HepG2 (cell line): Measurements from ENCODE around the gene ERFL. TPM values are rescaled to one million over a fixed set of nuclear protein-coding genes. Genes with fewer than 3 reads are reported as not detected.

Experiments used
- HIC2 ChIP-seq: sonication (generic); formaldehyde crosslinking; IDR thresholded peaks from 2 replicates; pipeline ENCODE4 v1.9.0; 2022; ENCODE audit warnings: low read depth, missing genetic modification reagents
- HOXA7 ChIP-seq: sonication (generic); formaldehyde crosslinking; IDR thresholded peaks from 2 replicates; pipeline ENCODE4 v1.8.1; 2022; ENCODE audit warnings: mild to moderate bottlenecking, missing genetic modification reagents, moderate library complexity
- MLXIP ChIP-seq: sonication (generic); formaldehyde crosslinking; IDR thresholded peaks from 2 replicates; pipeline ENCODE4 v1.9.0; 2021; ENCODE audit warnings: missing genetic modification reagents, borderline replicate concordance
- MYPOP ChIP-seq: sonication (generic); formaldehyde crosslinking; IDR thresholded peaks from 2 replicates; pipeline ENCODE4 v1.8.1; 2023; ENCODE audit warnings: mild to moderate bottlenecking, moderate library complexity, missing genetic modification reagents
- NR2F2 ChIP-seq: IDR thresholded peaks from 2 replicates; pipeline ENCODE4 v1.6.1; 2012; ENCODE audit warnings: low read depth, inconsistent platforms, borderline replicate concordance
- SALL2 ChIP-seq: sonication (generic); formaldehyde crosslinking; IDR thresholded peaks from 2 replicates; pipeline ENCODE4 v1.8.1; 2023; ENCODE audit warnings: mild to moderate bottlenecking, missing genetic modification reagents, inconsistent platforms
- TRIM22 ChIP-seq: fragments of 450-650 bp; IDR thresholded peaks from 2 replicates; pipeline ENCODE4 v1.6.1; 2017
- ZBTB25 ChIP-seq: IDR thresholded peaks from 2 replicates; pipeline ENCODE4 v1.6.1; 2018; ENCODE audit warnings: missing genetic modification reagents
- ZBTB3 ChIP-seq: sonication (generic); formaldehyde crosslinking; IDR thresholded peaks from 2 replicates; pipeline ENCODE4 v1.4.0; 2020; ENCODE audit warnings: low read depth, mild to moderate bottlenecking, moderate library complexity, missing genetic modification reagents, borderline replicate concordance
- ZNF3 ChIP-seq: IDR thresholded peaks from 2 replicates; pipeline ENCODE4 v1.7.0; 2017; ENCODE audit warnings: inconsistent platforms
- ZNF34 ChIP-seq: sonication (generic); formaldehyde crosslinking; IDR thresholded peaks from 2 replicates; pipeline ENCODE4 v1.4.0; 2020; ENCODE audit warnings: mild to moderate bottlenecking, missing genetic modification reagents, borderline replicate concordance
- ZNF513 ChIP-seq: sonication (generic); formaldehyde crosslinking; conservative IDR thresholded peaks from 2 replicates; pipeline ENCODE4 v1.5.0; 2020; ENCODE audit warnings: missing genetic modification reagents
- polyA plus RNA-seq, 8 experiments: library from polyadenylated mRNA; depleted of rRNA in 3 of 8; stranded (reverse) in 7 of 8; unstranded in 1 of 8; fragments of >200 nt; fragmentation: Illumina TruSeq in 4 of 8; extraction: Trizol in 4 of 8; gene quantifications; 2 replicates each; pipeline versions ENCODE4 v1.2.1 to v1.2.3, GENCODE V29; 2011 to 2016; ENCODE audit warnings: low read depth in 4 of 8, missing spikeins in 1 of 8, mixed read lengths in 1 of 8; ENCODE audit not compliant: insufficient read depth in 1 of 8
- total RNA-seq, 5 experiments: library from RNA; depleted of rRNA; stranded (reverse); fragments of >200 nt; fragmentation: Illumina TruSeq; extraction: Trizol; gene quantifications; 2 replicates each; pipeline ENCODE4 v1.2.3, GENCODE V29; 2016; ENCODE audit warnings: low read depth in 1 of 5

The ERFL gene
- total and polyA plus RNA-seq, 2 of the 13 experiments (the other 11 are each of a cell fraction or from before 2014, with no cell fraction given): not detected

- no peak for TF ChIP-seq MYPOP (CRISPR knock-in tag)
- TF ChIP-seq HIC2: no peak
- TF ChIP-seq ZNF34 (CRISPR knock-in tag): no peak
- TF ChIP-seq SALL2 (CRISPR knock-in tag): no peak
- no peak for TF ChIP-seq ZNF3 (CRISPR knock-in tag)
- no peak for TF ChIP-seq ZBTB3 (CRISPR knock-in tag)
- TF ChIP-seq HOXA7: no peak
- no peak for TF ChIP-seq NR2F2
- TF ChIP-seq TRIM22: no peak
- TF ChIP-seq MLXIP (CRISPR knock-in tag): no peak
- no peak for TF ChIP-seq ZBTB25 (CRISPR knock-in tag)
- no peak for TF ChIP-seq ZNF513
Measured at GRCh38 chr19:41958367-41959055, 30.3 kb upstream of the ERFL start (continued).
